SK-N-SH (cell line): ENCODE results near the gene SPATA24.

Experiments
- EZH2phosphoT487 ChIP-seq: fragments of 200-600 bp; sonication (generic); IDR thresholded peaks from 2 replicates; pipeline ENCODE4 v1.6.1; 2017; ENCODE audit warnings: low read depth, mixed run types, mild to moderate bottlenecking, antibody characterized with exemption, moderate library complexity, borderline replicate concordance
- FOXM1 ChIP-seq: IDR thresholded peaks from 2 replicates; pipeline ENCODE4 v1.4.0; 2012; ENCODE audit warnings: low read depth, mild to moderate bottlenecking
- RAD21 ChIP-seq: IDR thresholded peaks from 2 replicates; pipeline ENCODE4 v1.6.1; 2012; ENCODE audit warnings: mild to moderate bottlenecking, low read length
- RFX5 ChIP-seq: IDR thresholded peaks from 2 replicates; pipeline ENCODE4 v1.6.1; 2012; ENCODE audit warnings: mild to moderate bottlenecking, improper control_type of control experiment, low read length
- SIN3A ChIP-seq: IDR thresholded peaks from 2 replicates; pipeline ENCODE4 v1.6.1; 2012; ENCODE audit warnings: low read depth, mild to moderate bottlenecking, low read length, moderate library complexity, borderline replicate concordance
- SMC3 ChIP-seq: IDR thresholded peaks from 2 replicates; pipeline ENCODE4 v1.6.1; 2012; ENCODE audit warnings: low read depth, low read length, improper control_type of control experiment
- TF ChIP-seq, protein P1 (sequence below): fragments of 200-600 bp; sonication (generic); IDR thresholded peaks from 2 replicates; pipeline ENCODE4 v1.6.1; 2017; ENCODE audit warnings: antibody characterized with exemption, mild to moderate bottlenecking, moderate library complexity
- TF ChIP-seq, protein P2 (sequence below): IDR thresholded peaks from 2 replicates; pipeline ENCODE4 v1.4.0; 2012; ENCODE audit warnings: low read depth, borderline replicate concordance

GRCh38 chr5:139360384-139360783 lies 43.5 kb downstream of the SPATA24 start:
- TF ChIP-seq RAD21 = no peak
- TF ChIP-seq, protein P1, sequence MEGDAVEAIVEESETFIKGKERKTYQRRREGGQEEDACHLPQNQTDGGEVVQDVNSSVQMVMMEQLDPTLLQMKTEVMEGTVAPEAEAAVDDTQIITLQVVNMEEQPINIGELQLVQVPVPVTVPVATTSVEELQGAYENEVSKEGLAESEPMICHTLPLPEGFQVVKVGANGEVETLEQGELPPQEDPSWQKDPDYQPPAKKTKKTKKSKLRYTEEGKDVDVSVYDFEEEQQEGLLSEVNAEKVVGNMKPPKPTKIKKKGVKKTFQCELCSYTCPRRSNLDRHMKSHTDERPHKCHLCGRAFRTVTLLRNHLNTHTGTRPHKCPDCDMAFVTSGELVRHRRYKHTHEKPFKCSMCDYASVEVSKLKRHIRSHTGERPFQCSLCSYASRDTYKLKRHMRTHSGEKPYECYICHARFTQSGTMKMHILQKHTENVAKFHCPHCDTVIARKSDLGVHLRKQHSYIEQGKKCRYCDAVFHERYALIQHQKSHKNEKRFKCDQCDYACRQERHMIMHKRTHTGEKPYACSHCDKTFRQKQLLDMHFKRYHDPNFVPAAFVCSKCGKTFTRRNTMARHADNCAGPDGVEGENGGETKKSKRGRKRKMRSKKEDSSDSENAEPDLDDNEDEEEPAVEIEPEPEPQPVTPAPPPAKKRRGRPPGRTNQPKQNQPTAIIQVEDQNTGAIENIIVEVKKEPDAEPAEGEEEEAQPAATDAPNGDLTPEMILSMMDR = no peak
- TF ChIP-seq, protein P2, sequence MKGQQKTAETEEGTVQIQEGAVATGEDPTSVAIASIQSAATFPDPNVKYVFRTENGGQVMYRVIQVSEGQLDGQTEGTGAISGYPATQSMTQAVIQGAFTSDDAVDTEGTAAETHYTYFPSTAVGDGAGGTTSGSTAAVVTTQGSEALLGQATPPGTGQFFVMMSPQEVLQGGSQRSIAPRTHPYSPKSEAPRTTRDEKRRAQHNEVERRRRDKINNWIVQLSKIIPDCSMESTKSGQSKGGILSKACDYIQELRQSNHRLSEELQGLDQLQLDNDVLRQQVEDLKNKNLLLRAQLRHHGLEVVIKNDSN = no peak
- TF ChIP-seq SIN3A = no peak
- no peak for TF ChIP-seq RFX5
- TF ChIP-seq SMC3 = no peak
- no peak for TF ChIP-seq FOXM1
- no peak for TF ChIP-seq EZH2phosphoT487
